Measurements from ENCODE around the gene WDR35. TPM values are rescaled to one million over a fixed set of nuclear protein-coding genes. Genes with fewer than 3 reads are reported as not detected.

WDR35 gene
- 3.8 TPM for total RNA-seq
- polyA plus RNA-seq = 1 to 10 TPM; 1.3 to 2.6 (median 1.9) TPM

DNA sequence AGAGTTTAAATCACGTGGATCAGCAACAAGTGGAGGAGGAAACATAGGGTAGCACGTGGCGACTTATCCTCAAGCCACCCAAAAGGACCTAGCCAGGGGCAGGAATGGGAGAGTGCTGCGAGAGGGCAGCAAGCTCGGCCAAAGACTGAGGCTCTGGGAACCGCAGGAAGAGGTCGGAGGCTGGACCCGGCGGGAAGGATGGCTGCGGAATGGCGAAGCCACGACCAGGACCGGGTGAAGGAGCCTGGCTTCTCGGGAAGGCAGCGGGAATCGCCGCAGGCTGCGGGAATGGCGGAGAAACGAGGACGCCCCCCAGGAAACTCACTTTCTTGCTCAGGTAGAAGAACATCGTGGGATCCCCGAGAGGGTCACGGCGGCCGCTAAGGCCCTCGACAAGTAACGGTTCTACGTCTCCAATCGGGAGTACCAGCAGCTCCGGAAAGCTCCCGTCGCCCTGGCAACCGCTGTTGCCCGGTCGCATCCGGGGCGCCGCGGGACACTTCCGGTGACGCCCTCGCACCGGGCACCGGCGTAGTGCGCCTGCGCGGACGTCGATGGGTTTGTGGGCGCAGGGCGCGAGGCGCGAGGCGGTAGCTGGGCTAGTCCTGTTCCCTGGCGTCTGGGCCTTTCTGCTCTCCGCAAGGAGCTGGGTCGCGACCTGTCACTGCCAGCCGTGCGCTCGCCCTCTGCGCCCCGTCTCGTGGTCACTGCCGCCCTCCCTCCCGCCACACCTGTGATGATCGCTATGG is at the start of gene WDR35:
Gene WDR35 (minus strand): TSS at position 439 of the 749 bp plus-strand sequence. CDS start 90 bp downstream, at position 349.
- H3K4me1 Mint-ChIP-seq = peaks cover 17 to 26% (median 23%) of the 10 kb centered on the region in 4 donors
- Histone ChIP-seq H3K36me3 (ENCODE audit: control insufficient read depth, insufficient read depth, low read length) (no peaks in the 10 kb centered on the region), H3K27ac (ENCODE audit: insufficient read depth, low read length, poor library complexity, severe bottlenecking) (peak within 1 kb of the TSS; percentile 58), H3K27me3 (ENCODE audit: control insufficient read depth, insufficient read depth, low read length) (peaks cover 27% of the 10 kb centered on the region), H3K9me3 (ENCODE audit: control insufficient read depth in 2 of 2, low read length in 2 of 2) (no peaks in the 10 kb centered on the region), H3K4me3 (ENCODE audit: low read depth, low read length) (peak within 1 kb of the TSS; percentile 78), H3K4me1 (ENCODE audit: control insufficient read depth, insufficient read depth, low read length, poor library complexity, severe bottlenecking) (peaks cover 15% of the 10 kb centered on the region)
- H3K9me3 Mint-ChIP-seq = no peaks in the 10 kb centered on the region
- peak within 1 kb of the TSS; percentile 77 to 94 (median 92) for H3K4me3 Mint-ChIP-seq
- H3K27ac Mint-ChIP-seq = peak within 1 kb of the TSS; percentile 38 to 95 (median 95)
- H3K36me3 Mint-ChIP-seq = no peaks in the 10 kb centered on the region
- peaks cover 25% of the 10 kb centered on the region for H3K27me3 Mint-ChIP-seq
- ATAC-seq (ENCODE audit: low read depth in 2 of 2) = peak; percentile 88
- peak; percentile 83 to 90 (median 85) for DNase-seq

DNA sequence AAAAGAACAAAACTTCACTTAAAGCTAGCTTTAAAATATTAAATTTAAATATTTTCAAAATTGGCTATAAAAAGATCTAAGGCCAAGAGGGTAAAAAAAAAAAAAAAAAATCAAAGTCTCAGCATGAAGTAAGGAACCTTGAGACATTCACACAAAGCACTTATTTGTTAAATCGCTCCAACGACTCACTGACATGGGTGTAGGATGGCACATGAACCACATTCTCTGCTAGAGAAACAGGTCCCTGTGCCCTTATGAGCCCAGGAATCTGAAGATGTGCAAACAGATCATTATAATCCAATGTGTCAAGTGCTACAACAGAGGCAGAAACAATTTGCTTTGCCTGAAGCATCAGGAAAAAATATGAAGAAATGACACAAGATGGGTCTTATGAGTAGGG is 47.8 kb upstream of the WDR35 start:
- Mint-ChIP-seq H3K27me3 (no peaks in the 10 kb centered on the region), H3K27ac (peak overlapping the region in 1 of 3 donors; percentile 78), H3K4me1 (peaks cover 5 to 20% (median 14%) of the 10 kb centered on the region in 4 donors), H3K4me3 (no peak overlapping the region), H3K9me3 (peaks cover 0 to 1% (median 0%) of the 10 kb centered on the region in 7 donors), H3K36me3 (peaks cover 55% of the 10 kb centered on the region)
- H3K27ac ChIP-seq (ENCODE audit: insufficient read depth, low read length, poor library complexity, severe bottlenecking) = no peak overlapping the region
- ATAC-seq (ENCODE audit: low read depth in 2 of 2) (no peak), DNase-seq (no peak)
- no peak overlapping the region for H3K4me3 ChIP-seq (ENCODE audit: low read depth, low read length)
- H3K4me1 ChIP-seq (ENCODE audit: control insufficient read depth, insufficient read depth, low read length, poor library complexity, severe bottlenecking) = no peaks in the 10 kb centered on the region
- H3K27me3 ChIP-seq (ENCODE audit: control insufficient read depth, insufficient read depth, low read length) = no peaks in the 10 kb centered on the region
- no peaks in the 10 kb centered on the region for H3K9me3 ChIP-seq (ENCODE audit: control insufficient read depth in 2 of 2, low read length in 2 of 2)
- peaks cover 76% of the 10 kb centered on the region for H3K36me3 ChIP-seq (ENCODE audit: control insufficient read depth, insufficient read depth, low read length)

DNA sequence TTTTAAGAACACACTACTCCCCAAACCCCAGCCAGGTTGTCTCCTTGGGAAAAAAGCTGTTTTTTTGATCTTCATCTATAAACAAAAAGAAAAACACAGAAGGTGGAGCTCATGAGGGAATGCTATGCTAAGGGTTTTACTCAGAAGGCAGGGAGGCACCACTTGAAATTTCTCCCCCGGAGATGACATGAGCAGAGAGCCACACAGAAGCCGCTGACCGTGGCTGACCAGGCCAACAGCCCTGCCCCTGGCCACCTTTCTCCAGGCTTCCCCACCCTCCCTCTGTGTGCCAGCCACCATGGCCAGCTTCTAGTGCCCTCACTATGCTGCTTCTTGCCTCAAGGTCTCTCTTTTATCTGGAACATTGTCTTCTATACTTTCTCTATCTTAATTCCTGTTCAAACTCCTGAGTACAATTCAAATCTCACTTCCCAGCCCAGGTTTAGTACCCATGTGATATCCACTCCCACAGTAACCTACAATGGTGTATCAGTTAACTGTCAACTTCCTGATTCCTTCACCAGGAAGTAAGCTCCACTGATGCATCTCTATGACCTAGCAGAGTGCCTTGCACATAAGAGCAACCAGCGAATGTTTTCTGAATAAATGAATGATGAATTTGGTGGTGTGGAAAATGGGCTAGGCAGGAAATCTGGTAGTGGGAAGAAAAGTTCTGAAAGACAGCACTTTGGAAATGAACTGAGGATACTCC is 46.2 kb upstream of the WDR35 start:
- H3K9me3 ChIP-seq (ENCODE audit: control insufficient read depth in 2 of 2, low read length in 2 of 2) = no peaks in the 10 kb centered on the region
- DNase-seq = no peak
- H3K4me1 ChIP-seq (ENCODE audit: control insufficient read depth, insufficient read depth, low read length, poor library complexity, severe bottlenecking) = no peaks in the 10 kb centered on the region
- Mint-ChIP-seq H3K4me1 (peaks cover 5 to 17% (median 11%) of the 10 kb centered on the region in 4 donors), H3K27me3 (no peaks in the 10 kb centered on the region), H3K36me3 (peaks cover 70% of the 10 kb centered on the region), H3K9me3 (peaks cover 0 to 1% (median 0%) of the 10 kb centered on the region in 7 donors), H3K27ac (peak overlapping the region in 2 of 3 donors; percentile 70 to 85), H3K4me3 (no peak overlapping the region)
- peaks cover 87% of the 10 kb centered on the region for H3K36me3 ChIP-seq (ENCODE audit: control insufficient read depth, insufficient read depth, low read length)
- no peak overlapping the region for H3K27ac ChIP-seq (ENCODE audit: insufficient read depth, low read length, poor library complexity, severe bottlenecking)
- H3K4me3 ChIP-seq (ENCODE audit: low read depth, low read length) = no peak overlapping the region
- ATAC-seq (ENCODE audit: low read depth in 2 of 2) = no peak
- H3K27me3 ChIP-seq (ENCODE audit: control insufficient read depth, insufficient read depth, low read length) = no peaks in the 10 kb centered on the region

DNA sequence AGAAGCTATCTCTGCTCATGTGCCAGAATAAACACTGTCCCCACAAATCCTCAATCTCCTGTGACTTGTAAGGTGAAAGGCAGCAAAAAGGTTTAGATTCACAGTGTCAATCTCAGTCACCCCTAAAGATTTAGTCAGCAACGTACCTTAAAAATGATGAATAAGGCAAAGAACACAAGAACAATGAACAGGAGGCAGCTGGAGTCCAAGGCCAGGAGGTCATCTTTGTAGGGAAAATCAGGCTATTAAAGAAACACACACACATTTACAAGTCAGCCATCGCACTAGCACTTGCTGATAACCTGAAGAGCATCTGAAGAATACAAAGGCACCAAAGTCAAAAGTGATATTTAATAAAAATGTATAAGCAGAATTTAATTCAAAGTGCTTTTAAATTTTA is 44.9 kb upstream of the WDR35 start:
- ATAC-seq (ENCODE audit: low read depth in 2 of 2) = no peak
- H3K9me3 Mint-ChIP-seq = peaks cover 0 to 2% (median 0%) of the 10 kb centered on the region in 7 donors
- Histone ChIP-seq H3K9me3 (ENCODE audit: control insufficient read depth in 2 of 2, low read length in 2 of 2) (no peaks in the 10 kb centered on the region), H3K4me1 (ENCODE audit: control insufficient read depth, insufficient read depth, low read length, poor library complexity, severe bottlenecking) (no peaks in the 10 kb centered on the region), H3K27me3 (ENCODE audit: control insufficient read depth, insufficient read depth, low read length) (no peaks in the 10 kb centered on the region), H3K36me3 (ENCODE audit: control insufficient read depth, insufficient read depth, low read length) (peaks cover 82% of the 10 kb centered on the region), H3K27ac (ENCODE audit: insufficient read depth, low read length, poor library complexity, severe bottlenecking) (no peak overlapping the region), H3K4me3 (ENCODE audit: low read depth, low read length) (no peak overlapping the region)
- no peaks in the 10 kb centered on the region for H3K27me3 Mint-ChIP-seq
- no peak overlapping the region for H3K4me3 Mint-ChIP-seq
- no peak for DNase-seq
- H3K27ac Mint-ChIP-seq = peak overlapping the region in 1 of 3 donors; percentile 27
- H3K36me3 Mint-ChIP-seq = peaks cover 73% of the 10 kb centered on the region
- H3K4me1 Mint-ChIP-seq = peaks cover 3 to 13% (median 8%) of the 10 kb centered on the region in 4 donors

DNA sequence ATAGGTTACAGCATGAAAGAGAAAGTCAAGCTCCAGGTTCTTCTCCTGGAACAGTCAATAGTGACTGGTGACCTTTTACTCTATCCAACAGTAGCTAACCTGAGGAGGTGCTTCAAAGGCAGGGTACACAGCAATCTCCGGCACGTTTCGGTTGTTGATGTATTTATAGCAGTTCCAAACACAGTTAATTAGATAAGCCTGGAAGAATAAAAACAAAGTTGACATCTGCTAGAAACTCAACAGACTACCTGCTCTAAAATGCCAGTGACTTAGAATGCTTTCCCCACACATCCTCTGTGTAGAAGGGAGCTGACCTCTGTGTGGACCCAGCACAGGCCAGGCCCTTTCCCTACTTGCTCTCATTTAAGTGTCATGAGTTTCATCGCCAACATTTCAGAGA is 44.3 kb upstream of the WDR35 start:
- H3K4me1 ChIP-seq (ENCODE audit: control insufficient read depth, insufficient read depth, low read length, poor library complexity, severe bottlenecking) = no peaks in the 10 kb centered on the region
- no peak overlapping the region for H3K27ac ChIP-seq (ENCODE audit: insufficient read depth, low read length, poor library complexity, severe bottlenecking)
- DNase-seq (no peak), ATAC-seq (ENCODE audit: low read depth in 2 of 2) (no peak)
- peaks cover 0 to 4% (median 0%) of the 10 kb centered on the region in 7 donors for H3K9me3 Mint-ChIP-seq
- no peak overlapping the region for H3K27ac Mint-ChIP-seq
- peaks cover 81% of the 10 kb centered on the region for H3K36me3 ChIP-seq (ENCODE audit: control insufficient read depth, insufficient read depth, low read length)
- no peaks in the 10 kb centered on the region for H3K9me3 ChIP-seq (ENCODE audit: control insufficient read depth in 2 of 2, low read length in 2 of 2)
- H3K4me3 ChIP-seq (ENCODE audit: low read depth, low read length) = no peak overlapping the region
- H3K27me3 ChIP-seq (ENCODE audit: control insufficient read depth, insufficient read depth, low read length) = no peaks in the 10 kb centered on the region
- peaks cover 79% of the 10 kb centered on the region for H3K36me3 Mint-ChIP-seq
- H3K4me3 Mint-ChIP-seq = no peak overlapping the region
- peaks cover 3 to 13% (median 8%) of the 10 kb centered on the region in 4 donors for H3K4me1 Mint-ChIP-seq
- no peaks in the 10 kb centered on the region for H3K27me3 Mint-ChIP-seq

DNA sequence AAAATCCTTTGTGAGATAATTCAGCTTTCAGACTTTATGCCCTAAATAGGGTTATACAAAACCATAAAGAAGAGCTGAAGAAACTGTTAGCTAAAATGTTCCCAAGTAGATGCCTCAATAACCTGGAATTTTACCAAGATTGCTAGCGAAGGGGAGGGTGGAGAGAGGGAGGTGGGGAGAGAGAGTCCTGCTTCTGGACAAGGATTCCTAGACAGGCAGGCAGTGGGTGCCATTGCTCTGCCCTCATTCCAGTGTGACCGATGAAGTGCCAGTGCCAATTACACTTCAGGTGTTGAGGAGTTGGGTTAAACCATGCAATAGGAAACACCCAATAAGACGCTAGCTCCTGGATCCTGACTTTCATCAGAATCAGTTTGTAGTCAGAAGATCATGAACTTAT is 43.4 kb upstream of the WDR35 start:
- Histone ChIP-seq H3K27ac (ENCODE audit: insufficient read depth, low read length, poor library complexity, severe bottlenecking) (no peak overlapping the region), H3K4me1 (ENCODE audit: control insufficient read depth, insufficient read depth, low read length, poor library complexity, severe bottlenecking) (no peaks in the 10 kb centered on the region), H3K36me3 (ENCODE audit: control insufficient read depth, insufficient read depth, low read length) (peaks cover 78% of the 10 kb centered on the region), H3K4me3 (ENCODE audit: low read depth, low read length) (no peak overlapping the region), H3K9me3 (ENCODE audit: control insufficient read depth in 2 of 2, low read length in 2 of 2) (no peaks in the 10 kb centered on the region), H3K27me3 (ENCODE audit: control insufficient read depth, insufficient read depth, low read length) (no peaks in the 10 kb centered on the region)
- Mint-ChIP-seq H3K36me3 (peaks cover 84% of the 10 kb centered on the region), H3K27ac (no peak overlapping the region), H3K9me3 (peaks cover 0 to 4% (median 0%) of the 10 kb centered on the region in 7 donors), H3K4me3 (no peak overlapping the region), H3K4me1 (peaks cover 3 to 13% (median 7%) of the 10 kb centered on the region in 4 donors), H3K27me3 (no peaks in the 10 kb centered on the region)
- no peak for DNase-seq
- no peak for ATAC-seq (ENCODE audit: low read depth in 2 of 2)

DNA sequence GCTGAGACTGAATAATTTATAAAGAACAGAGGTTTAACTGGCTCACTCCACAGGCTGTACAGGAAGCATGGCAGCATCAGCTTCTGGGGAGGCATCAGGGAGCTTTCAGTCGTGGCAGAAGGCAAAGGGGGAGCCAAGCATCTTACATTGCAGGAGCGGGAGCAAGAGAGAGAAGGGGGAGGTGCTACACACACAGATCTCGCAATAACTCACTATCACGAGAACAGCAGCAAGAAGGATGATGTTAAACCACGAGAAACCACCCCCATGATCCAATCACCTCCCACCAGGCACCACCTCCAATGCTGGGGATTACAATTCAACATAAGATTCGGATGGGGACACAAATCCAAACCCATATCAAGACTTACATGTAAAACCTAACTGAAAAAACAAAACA is 40.3 kb upstream of the WDR35 start:
- Histone ChIP-seq H3K4me3 (ENCODE audit: low read depth, low read length) (no peak overlapping the region), H3K9me3 (ENCODE audit: control insufficient read depth in 2 of 2, low read length in 2 of 2) (no peaks in the 10 kb centered on the region), H3K4me1 (ENCODE audit: control insufficient read depth, insufficient read depth, low read length, poor library complexity, severe bottlenecking) (no peaks in the 10 kb centered on the region), H3K27ac (ENCODE audit: insufficient read depth, low read length, poor library complexity, severe bottlenecking) (no peak overlapping the region), H3K27me3 (ENCODE audit: control insufficient read depth, insufficient read depth, low read length) (no peaks in the 10 kb centered on the region), H3K36me3 (ENCODE audit: control insufficient read depth, insufficient read depth, low read length) (peaks cover 61% of the 10 kb centered on the region)
- no peak for DNase-seq
- H3K4me3 Mint-ChIP-seq = no peak overlapping the region
- H3K27me3 Mint-ChIP-seq = no peaks in the 10 kb centered on the region
- peaks cover 62% of the 10 kb centered on the region for H3K36me3 Mint-ChIP-seq
- peaks cover 0 to 3% (median 0%) of the 10 kb centered on the region in 7 donors for H3K9me3 Mint-ChIP-seq
- H3K27ac Mint-ChIP-seq = no peak overlapping the region
- ATAC-seq (ENCODE audit: low read depth in 2 of 2) = no peak
- peaks cover 0 to 5% (median under 1%) of the 10 kb centered on the region in 4 donors for H3K4me1 Mint-ChIP-seq
